Fibroblast of pulmonary artery (primary cell): ENCODE data around the gene TRPC5OS.

Experiments used
- DNase-seq: peaks from one replicate; pipeline ENCODE4 v3.0.0-alpha.2; 2010; ENCODE audit warnings: low read depth
- H3K4me3 ChIP-seq: replicated peaks from 2 replicates; pipeline ENCODE4 v1.5.1; 2011; ENCODE audit warnings: low read depth, mild to moderate bottlenecking, control low read depth, low read length, moderate library complexity
- CTCF ChIP-seq: IDR thresholded peaks from 2 replicates; pipeline ENCODE4 v1.5.1; 2011; ENCODE audit warnings: mild to moderate bottlenecking, control low read depth, low read length, inconsistent platforms; ENCODE audit errors: missing control alignments

Gene TRPC5OS

GRCh38 chrX:111869639-111870034, 6.3 kb upstream of the TRPC5OS start:
- peak; percentile 61 for DNase-seq
- TF ChIP-seq CTCF: peak; percentile 70

GRCh38 chrX:111874241-111874640, 1.7 kb upstream of the TRPC5OS start:
- H3K4me3 ChIP-seq: no peak overlapping the region
- no peak for TF ChIP-seq CTCF
- no peak for DNase-seq

More at GRCh38 chrX:111869639-111870034, 6.3 kb upstream of the TRPC5OS start:
- H3K4me3 ChIP-seq: no peak overlapping the region

- TF ChIP-seq CTCF: no peak
- DNase-seq: no peak
- H3K4me3 ChIP-seq: no peak overlapping the region
Measured at GRCh38 chrX:111876646-111877045, 665 bp downstream of the TRPC5OS start.

DNA sequence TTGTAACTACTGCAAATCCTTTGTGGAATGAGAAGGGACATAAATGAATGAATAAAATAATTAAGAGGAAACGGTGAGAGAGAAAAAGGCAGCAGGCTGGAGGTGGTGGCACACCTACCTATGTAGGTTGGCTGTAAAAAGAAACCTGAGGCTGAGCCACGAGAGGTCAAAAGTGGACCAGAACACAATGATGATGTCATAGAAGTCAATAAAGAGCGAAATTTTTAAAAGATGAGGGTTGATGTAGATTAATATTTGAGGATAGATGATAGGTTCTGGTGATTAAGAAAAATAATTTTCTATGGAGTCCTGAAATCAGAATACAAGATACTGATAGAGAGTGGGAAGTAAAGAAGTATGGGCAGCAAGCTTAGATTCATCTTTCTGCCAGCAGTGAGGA, 1.7 kb downstream of the TRPC5OS start:
- DNase-seq: no peak
- H3K4me3 ChIP-seq: no peak overlapping the region
- no peak for TF ChIP-seq CTCF

- no peak for TF ChIP-seq CTCF
- H3K4me3 ChIP-seq: no peak overlapping the region
- DNase-seq: no peak
Measured at GRCh38 chrX:111880735-111881134, 4.8 kb downstream of the TRPC5OS start.

DNA sequence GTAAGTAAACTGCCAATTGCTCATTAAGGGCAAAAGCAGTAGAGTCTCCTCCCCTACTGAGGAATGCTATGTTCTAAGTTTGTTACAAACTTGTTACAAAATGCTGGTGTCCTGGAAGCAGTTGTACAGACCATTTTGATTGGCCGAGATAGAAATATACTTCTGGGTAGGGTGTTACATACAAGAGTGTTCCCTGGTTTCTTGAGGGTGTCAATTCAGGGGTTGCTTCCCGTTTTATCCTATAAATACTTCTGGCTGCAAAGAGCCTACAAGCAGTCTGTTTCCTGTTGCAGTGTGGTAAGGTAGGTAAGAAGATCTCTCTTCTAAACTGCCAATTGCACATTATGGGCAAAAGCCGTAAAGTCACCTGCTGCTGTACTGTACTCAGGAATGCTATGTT, 5.7 kb downstream of the TRPC5OS start:
- no peak for TF ChIP-seq CTCF
- H3K4me3 ChIP-seq: no peak overlapping the region
- DNase-seq: no peak

- no peak for TF ChIP-seq CTCF
- H3K4me3 ChIP-seq: no peak overlapping the region
Measured at GRCh38 chrX:111886678-111887077, 10.7 kb downstream of the TRPC5OS start.

More at GRCh38 chrX:111886678-111887077, 10.7 kb downstream of the TRPC5OS start:
- no peak for DNase-seq
